B cell (primary cell): Measurements from ENCODE around the gene LRRC4C.

ENCODE experiments used
- CTCF ChIP-seq: fragments of 200-600 bp; IDR thresholded peaks from one replicate; pipeline ENCODE4 v1.8.0; 2022; ENCODE audit warnings: antibody characterized with exemption, mild to moderate bottlenecking
- EZH2 ChIP-seq: IDR thresholded peaks from 2 replicates; pipeline ENCODE4 v1.6.1; 2012; ENCODE audit warnings: borderline replicate concordance, low read depth, mild to moderate bottlenecking, moderate library complexity, low read length; ENCODE audit not compliant: insufficient read depth, poor library complexity, severe bottlenecking

GRCh38 chr11:40252236-40252635 is 1207.2 kb downstream of the LRRC4C start:
- TF ChIP-seq CTCF = no peak
- TF ChIP-seq EZH2 = no peak
